HepG2 (cell line): ENCODE results near the gene ZSWIM6. TPM values are rescaled to one million over a fixed set of nuclear protein-coding genes. Genes with fewer than 3 reads are reported as not detected.

Source experiments
- ATAC-seq: fragments of 200-7000 bp; cut with Tn5 transposase; 3 replicates; pipeline ENCODE4 v1.9.1; 2020; ENCODE audit warnings: mild to moderate bottlenecking, moderate library complexity
- BruUV-seq: library from RNA; stranded (reverse); fragments of 400-500 nt; replicated peaks from 2 replicates; lab custom pipeline; 2021; lab: Mats Ljungman, UMichigan
- CTCF ChIA-PET: fragments of 300-600 bp; formaldehyde crosslinking; extraction: SDS; loops from one replicate; lab custom pipeline; 2021; ENCODE audit warnings: low total read pairs, inconsistent platforms, low intra/inter-chr PET ratio; lab: Yijun Ruan, JAX
- POLR2A ChIA-PET: fragments of 350-600 bp; sonication (Branson Sonifier 250); formaldehyde crosslinking; loops from one replicate; lab custom pipeline; 2020; ENCODE audit warnings: antibody characterized with exemption, inconsistent platforms; lab: Yijun Ruan, JAX
- DNase-seq: peaks from one replicate; pipeline ENCODE4 v3.0.0-alpha.2; 2015; ENCODE audit warnings: low spot score
- FAIRE-seq: peaks from 3 replicates; lab custom pipeline; 2011; peaks lifted over from hg19 to GRCh38; lab: Jason Lieb, UNC
- H2AFZ ChIP-seq: one replicate; pipeline ENCODE4 v1.6.1; 2011; ENCODE audit warnings: low read length, inconsistent platforms
- H3K27ac ChIP-seq: fragments of 300-600 bp; 3 replicates; pipeline ENCODE4 v1.8.0; 2011; ENCODE audit warnings: mixed run types, mild to moderate bottlenecking, mixed read lengths, low read length, inconsistent platforms; ENCODE audit not compliant: insufficient read depth; ENCODE audit errors: extremely low read length
- H3K27me3 ChIP-seq, 2 experiments: fragments of 200-600 bp in 1 of 2; 2 replicates in 1 of 2; 3 replicates in 1 of 2; pipeline versions ENCODE4 v1.6.0 to v1.8.0; 2011; ENCODE audit warnings: low read length in 2 of 2, mild to moderate bottlenecking in 2 of 2, moderate library complexity in 2 of 2, inconsistent platforms in 1 of 2; ENCODE audit not compliant: insufficient read depth in 2 of 2, control insufficient read depth in 1 of 2
- H3K36me3 ChIP-seq, 2 experiments: fragments of 200-600 bp in 1 of 2; replicated peaks in 1 of 2; 2 replicates in 1 of 2; 3 replicates in 1 of 2; pipeline versions ENCODE4 v1.5.1 to v1.8.0; 2011; ENCODE audit warnings: low read length in 2 of 2, inconsistent platforms in 1 of 2; ENCODE audit not compliant: insufficient read depth in 2 of 2, control insufficient read depth in 1 of 2
- H3K4me1 ChIP-seq: 2 replicates; pipeline ENCODE4 v1.5.1; 2012; ENCODE audit warnings: low read length, inconsistent platforms; ENCODE audit not compliant: insufficient read depth
- H3K4me2 ChIP-seq: 2 replicates; pipeline ENCODE4 v1.6.0; 2011; ENCODE audit warnings: low read depth, low read length, inconsistent platforms
- H3K4me3 ChIP-seq, 3 experiments: fragments of 200-600 bp in 1 of 3; sonication (generic), shearing (Covaris generic) in 1 of 3; replicated peaks in 1 of 3; 2 replicates each; pipeline ENCODE4 v1.5.1; 2011 to 2016; ENCODE audit warnings: low read length in 3 of 3, inconsistent platforms in 2 of 3, low read depth in 2 of 3, mild to moderate bottlenecking in 2 of 3, control low read depth in 1 of 3, mixed read lengths in 1 of 3; ENCODE audit not compliant: insufficient read depth in 1 of 3
- H3K79me2 ChIP-seq: one replicate; pipeline ENCODE4 v1.6.1; 2011; ENCODE audit warnings: low read length, inconsistent platforms; ENCODE audit not compliant: insufficient read depth
- H3K9ac ChIP-seq: 2 replicates; pipeline ENCODE4 v1.6.0; 2011; ENCODE audit warnings: mild to moderate bottlenecking, low read depth, low read length, inconsistent platforms; ENCODE audit not compliant: insufficient read depth
- H3K9me3 ChIP-seq: 2 replicates; pipeline ENCODE4 v1.5.1; 2012; ENCODE audit warnings: mild to moderate bottlenecking, low read length
- H4K20me1 ChIP-seq: 2 replicates; pipeline ENCODE4 v1.6.0; 2011; ENCODE audit warnings: inconsistent platforms, mild to moderate bottlenecking, low read length, moderate library complexity; ENCODE audit not compliant: insufficient read depth
- CCDC6 ChIP-seq: sonication (generic); formaldehyde crosslinking; IDR thresholded peaks from 2 replicates; pipeline ENCODE4 v1.8.1; 2022; ENCODE audit warnings: mild to moderate bottlenecking, missing genetic modification reagents, moderate library complexity
- KDM5B ChIP-seq: sonication (generic); formaldehyde crosslinking; IDR thresholded peaks from 2 replicates; pipeline ENCODE4 v1.4.0; 2020; ENCODE audit warnings: missing genetic modification reagents, mild to moderate bottlenecking, borderline replicate concordance
- RNF2 ChIP-seq: fragments of 450-650 bp; conservative IDR thresholded peaks from 2 replicates; pipeline ENCODE4 v1.6.1; 2016; ENCODE audit warnings: low read depth
- SCMH1 ChIP-seq: sonication (generic); formaldehyde crosslinking; IDR thresholded peaks from 2 replicates; pipeline ENCODE4 v1.9.0; 2021; ENCODE audit warnings: missing genetic modification reagents, mild to moderate bottlenecking, borderline replicate concordance
- TEF ChIP-seq: sonication (generic); formaldehyde crosslinking; IDR thresholded peaks from 2 replicates; pipeline ENCODE4 v1.5.0; 2020; ENCODE audit warnings: missing genetic modification reagents
- TOPORS ChIP-seq: sonication (generic); formaldehyde crosslinking; IDR thresholded peaks from 2 replicates; pipeline ENCODE4 v1.8.0; 2023; ENCODE audit warnings: mild to moderate bottlenecking, missing genetic modification reagents
- ZFP36 ChIP-seq: fragments of 150-350 bp; IDR thresholded peaks from 2 replicates; pipeline ENCODE4 v1.6.1; 2018; ENCODE audit warnings: borderline replicate concordance, low read length, low read depth; ENCODE audit not compliant: partially characterized antibody
- ZNF343 ChIP-seq: sonication (generic); formaldehyde crosslinking; IDR thresholded peaks from 2 replicates; pipeline ENCODE4 v1.4.0; 2020; ENCODE audit warnings: mild to moderate bottlenecking, missing genetic modification reagents
- ZNF362 ChIP-seq: sonication (generic); formaldehyde crosslinking; IDR thresholded peaks from 2 replicates; pipeline ENCODE4 v1.4.0; 2020; ENCODE audit warnings: missing genetic modification reagents, mild to moderate bottlenecking, borderline replicate concordance
- ZNF557 ChIP-seq: sonication (generic); formaldehyde crosslinking; IDR thresholded peaks from 2 replicates; pipeline ENCODE4 v1.4.0; 2020; ENCODE audit warnings: missing genetic modification reagents
- ZNF670 ChIP-seq: sonication (generic); formaldehyde crosslinking; IDR thresholded peaks from 2 replicates; pipeline ENCODE4 v1.8.0; 2022; ENCODE audit warnings: mild to moderate bottlenecking, missing genetic modification reagents, borderline replicate concordance
- ZNF772 ChIP-seq: sonication (generic); formaldehyde crosslinking; IDR thresholded peaks from 2 replicates; pipeline ENCODE4 v1.5.0; 2020; ENCODE audit warnings: mild to moderate bottlenecking, missing genetic modification reagents
- ZNF776 ChIP-seq: sonication (generic); formaldehyde crosslinking; IDR thresholded peaks from 2 replicates; pipeline ENCODE4 v1.4.0; 2020; ENCODE audit warnings: mild to moderate bottlenecking, missing genetic modification reagents
- WGBS: methylation state at CpG from one replicate; pipeline ENCODE4 v1.1.6; 2017; ENCODE audit warnings: low lambda C conversion rate; 5-methylcytosine and 5-hydroxymethylcytosine counted together
- in situ Hi-C: cut with HindIII; loops from 2 replicates; pipeline ENCODE4 v1.10.0; 2017; ENCODE audit warnings: low pct_unique_long_range_greater_than_20kb; ENCODE audit not compliant: extremely low pct_ligation_motif_present
- intact Hi-C: fragments of 100-400 bp; cut with micrococcal nuclease; formaldehyde crosslinking; loops from one replicate; pipeline ENCODE4 v1.10.0; 2022; ENCODE audit not compliant: unreplicated experiment
- polyA plus RNA-seq, 8 experiments: library from polyadenylated mRNA; depleted of rRNA in 3 of 8; stranded (reverse) in 7 of 8; unstranded in 1 of 8; fragments of >200 nt; fragmentation: Illumina TruSeq in 4 of 8; extraction: Trizol in 4 of 8; gene quantifications; 2 replicates each; pipeline versions ENCODE4 v1.2.1 to v1.2.3, GENCODE V29; 2011 to 2016; ENCODE audit warnings: low read depth in 4 of 8, missing spikeins in 1 of 8, mixed read lengths in 1 of 8; ENCODE audit not compliant: insufficient read depth in 1 of 8
- total RNA-seq, 5 experiments: library from RNA; depleted of rRNA; stranded (reverse); fragments of >200 nt; fragmentation: Illumina TruSeq; extraction: Trizol; gene quantifications; 2 replicates each; pipeline ENCODE4 v1.2.3, GENCODE V29; 2016; ENCODE audit warnings: low read depth in 1 of 5

ZSWIM6 gene
- total and polyA plus RNA-seq, 2 of the 13 experiments (the other 11 are each of a cell fraction or from before 2014, with no cell fraction given): 0.82 to 1.9 TPM

- POLR2A ChIA-PET: no interaction called here
Observed at GRCh38 chr5:61328791-61329549, 3.1 kb upstream of the ZSWIM6 start.

More at GRCh38 chr5:61328791-61329549, 3.1 kb upstream of the ZSWIM6 start:
- Histone ChIP-seq H3K9ac (no peak overlapping the region), H3K27me3 (peaks cover 0 to 35% of the 10 kb centered on the region in 2 experiments; a peak in 3 of 5 replicates), H3K4me3 (no peak overlapping the region), H3K27ac (no peak overlapping the region), H3K36me3 (no peaks in the 10 kb centered on the region), H4K20me1 (peaks cover 6% of the 10 kb centered on the region; the same call in 1 of the 2 replicates), H3K9me3 (no peaks in the 10 kb centered on the region), H3K4me2 (peak overlapping the region; percentile 92; the same call in 1 of the 2 replicates), H3K79me2 (peaks cover under 1% of the 10 kb centered on the region), H3K4me1 (peaks cover 42% of the 10 kb centered on the region), H2AFZ (no peak overlapping the region)
- ATAC-seq: no peak
- in situ Hi-C loops (no loop called here), intact Hi-C loops (loop anchor here (1.0 to 2.0 kb wide), 2 partner anchors 28 to 166 kb away; partner anchors contain the start of gene SMIM15)
- BruUV-seq: no TSS peak
- FAIRE-seq: no peak
- TF ChIP-seq ZNF343 (CRISPR knock-in tag): no peak
- TF ChIP-seq CCDC6 (CRISPR knock-in tag): no peak
- peak; percentile 17 for TF ChIP-seq ZFP36
- TF ChIP-seq TEF (CRISPR knock-in tag): no peak
- TF ChIP-seq ZNF772 (CRISPR knock-in tag): no peak
- TF ChIP-seq SCMH1 (CRISPR knock-in tag): no peak
- TF ChIP-seq ZNF557 (CRISPR knock-in tag): no peak
- TF ChIP-seq ZNF776 (CRISPR knock-in tag): no peak
- TF ChIP-seq RNF2: peak; percentile 53; the same call in 1 of the 2 replicates
- TF ChIP-seq ZNF670: no peak
- no peak for TF ChIP-seq TOPORS (CRISPR knock-in tag)
- TF ChIP-seq ZNF362 (CRISPR knock-in tag): no peak
- TF ChIP-seq KDM5B: no peak
- CTCF ChIA-PET: no interaction called here
- DNase-seq: no peak
- 21% methylated on average over 7 of the region's 7 CpGs for WGBS
